Neural cell (in vitro differentiated cells): ENCODE results near the gene NUDT3. TPM values are rescaled to one million over a fixed set of nuclear protein-coding genes. Genes with fewer than 3 reads are reported as not detected.
A peak's percentile ranks its signal among the peaks of the same experiment; 100 is the strongest.

Experiments used
- H2AFZ ChIP-seq: fragments of 200-600, 300-800 bp; sonication (generic), shearing (Covaris generic); 2 replicates; pipeline ENCODE4 v1.6.0; 2014; ENCODE audit warnings: low read depth, mild to moderate bottlenecking, antibody characterized with exemption, low read length, moderate library complexity
- H3F3A ChIP-seq: fragments of 200-600 bp; shearing (Covaris generic); 2 replicates; pipeline ENCODE4 v1.6.1; 2016; ENCODE audit warnings: mild to moderate bottlenecking, moderate library complexity, mixed read lengths, antibody characterized with exemption, low read length; ENCODE audit not compliant: insufficient read depth, poor library complexity, severe bottlenecking
- H3K27ac ChIP-seq: fragments of 200-600, 300-800 bp; sonication (generic), shearing (Covaris generic); 2 replicates; pipeline ENCODE4 v1.5.1; 2014; ENCODE audit warnings: mild to moderate bottlenecking, low read length, moderate library complexity
- H3K27me3 ChIP-seq: fragments of 300-800, 200-600 bp; sonication (generic), shearing (Covaris generic); 2 replicates; pipeline ENCODE4 v1.6.0; 2014; ENCODE audit warnings: mild to moderate bottlenecking, low read depth, low read length, moderate library complexity; ENCODE audit not compliant: insufficient read depth
- H3K36me3 ChIP-seq: fragments of 300-800, 200-600 bp; sonication (generic), shearing (Covaris generic); 2 replicates; pipeline ENCODE4 v1.5.1; 2014; ENCODE audit warnings: mild to moderate bottlenecking, antibody characterized with exemption, low read length, moderate library complexity; ENCODE audit not compliant: insufficient read depth
- H3K4me2 ChIP-seq: fragments of 300-800, 200-600 bp; sonication (generic), shearing (Covaris generic); 2 replicates; pipeline ENCODE4 v1.6.0; 2014; ENCODE audit warnings: mild to moderate bottlenecking, low read length
- H3K4me3 ChIP-seq: fragments of 300-800, 200-600 bp; sonication (generic), shearing (Covaris generic); 2 replicates; pipeline ENCODE4 v1.5.1; 2014; ENCODE audit warnings: mild to moderate bottlenecking, low read length, moderate library complexity
- H3K79me2 ChIP-seq: fragments of 200-600 bp; shearing (Covaris generic); replicated peaks from 2 replicates; pipeline ENCODE4 v1.6.0; 2014; ENCODE audit warnings: mild to moderate bottlenecking, low read length, moderate library complexity; ENCODE audit not compliant: insufficient read depth
- H3K9ac ChIP-seq: fragments of 300-800, 200-600 bp; sonication (generic), shearing (Covaris generic); 2 replicates; pipeline ENCODE4 v1.6.1; 2016; ENCODE audit warnings: mild to moderate bottlenecking, low read length, mixed read lengths
- H3K9me2 ChIP-seq: fragments of 200-600 bp; shearing (Covaris generic); 2 replicates; pipeline ENCODE4 v1.6.1; 2016; ENCODE audit warnings: mild to moderate bottlenecking, low read length, mixed read lengths; ENCODE audit not compliant: insufficient read depth
- H3K9me3 ChIP-seq: fragments of 200-600, 300-800 bp; sonication (generic), shearing (Covaris generic); 2 replicates; pipeline ENCODE4 v1.6.1; 2016; ENCODE audit warnings: mild to moderate bottlenecking, mixed run types, low read length, moderate library complexity, mixed read lengths
- H4K20me1 ChIP-seq: fragments of 200-600 bp; shearing (Covaris generic); 2 replicates; pipeline ENCODE4 v1.6.1; 2016; ENCODE audit warnings: mild to moderate bottlenecking, mixed run types; ENCODE audit not compliant: insufficient read depth
- CTCF ChIP-seq: fragments of 450-650 bp; IDR thresholded peaks from 2 replicates; pipeline ENCODE4 v1.5.1; 2014; ENCODE audit warnings: antibody characterized with exemption, mild to moderate bottlenecking, moderate library complexity; ENCODE audit not compliant: poor library complexity, severe bottlenecking
- EP300 ChIP-seq: fragments of 450-650 bp; conservative IDR thresholded peaks from 2 replicates; pipeline ENCODE4 v1.6.1; 2014; ENCODE audit warnings: antibody characterized with exemption, mild to moderate bottlenecking, moderate library complexity; ENCODE audit not compliant: poor library complexity, severe bottlenecking
- EZH2 ChIP-seq: fragments of 200-600, 300-800 bp; shearing (Covaris generic), sonication (generic); IDR thresholded peaks from 2 replicates; pipeline ENCODE4 v1.6.1; 2014; ENCODE audit warnings: antibody characterized with exemption, low read length, borderline replicate concordance, mild to moderate bottlenecking; ENCODE audit not compliant: insufficient read depth, poor library complexity, severe bottlenecking
- MXI1 ChIP-seq: fragments of 450-650 bp; conservative IDR thresholded peaks from 2 replicates; pipeline ENCODE4 v1.6.1; 2014; ENCODE audit warnings: antibody characterized with exemption, mild to moderate bottlenecking; ENCODE audit not compliant: poor library complexity, severe bottlenecking
- POLR2AphosphoS5 ChIP-seq: IDR thresholded peaks from 2 replicates; pipeline ENCODE4 v1.6.1; 2012
- RAD21 ChIP-seq: fragments of 450-650 bp; conservative IDR thresholded peaks from 2 replicates; pipeline ENCODE4 v1.6.1; 2014; ENCODE audit warnings: antibody characterized with exemption, mild to moderate bottlenecking, moderate library complexity
- REST ChIP-seq: IDR thresholded peaks from 2 replicates; pipeline ENCODE4 v1.6.1; 2012; ENCODE audit warnings: borderline replicate concordance
- SMC3 ChIP-seq: fragments of 450-650 bp; conservative IDR thresholded peaks from 2 replicates; pipeline ENCODE4 v1.6.1; 2014; ENCODE audit warnings: antibody characterized with exemption, mild to moderate bottlenecking, moderate library complexity; ENCODE audit not compliant: poor library complexity
- TAF1 ChIP-seq: IDR thresholded peaks from 2 replicates; pipeline ENCODE4 v1.6.1; 2012; ENCODE audit warnings: low read depth
- polyA minus RNA-seq: library from RNA; depleted of rRNA, polyadenylated mRNA; stranded (reverse); fragments of >200 nt; gene quantifications from 2 replicates; pipeline ENCODE4 v1.2.3, GENCODE V29; 2014
- polyA plus RNA-seq: library from polyadenylated mRNA; depleted of rRNA; stranded (reverse); fragments of >200 nt; gene quantifications from 2 replicates; pipeline ENCODE4 v1.2.3, GENCODE V29; 2014

Gene NUDT3
- 80.2 and 87.5 TPM in 2 replicates for polyA plus RNA-seq
- polyA minus RNA-seq, result 146 and 173 TPM in 2 replicates

- peak within 1 kb of the TSS; percentile 89 for H3K9ac ChIP-seq
- H3K36me3 ChIP-seq, result no peaks in the 10 kb centered on the region
- peak within 1 kb of the TSS; percentile 83 for H3K4me2 ChIP-seq
- no peaks in the 10 kb centered on the region for H3K9me3 ChIP-seq
- H3K4me3 ChIP-seq, result peak within 1 kb of the TSS; percentile 97
- H4K20me1 ChIP-seq, result no peaks in the 10 kb centered on the region
- no peaks in the 10 kb centered on the region for H3K9me2 ChIP-seq
- H2AFZ ChIP-seq, result peak within 1 kb of the TSS; percentile 23
- no peaks in the 10 kb centered on the region for H3K27me3 ChIP-seq
- peak within 1 kb of the TSS; percentile 92 for H3K27ac ChIP-seq
- H3F3A ChIP-seq, result no peaks in the 10 kb centered on the region
- TF ChIP-seq EP300 (peak; percentile 40), RAD21 (peak; percentile 73), EZH2 (no peak), REST (no peak), POLR2AphosphoS5 (peak; percentile 85), SMC3 (peak; percentile 78), TAF1 (no peak), CTCF (peak; percentile 97), MXI1 (peak; percentile 80)
- peaks cover 42% of the 10 kb centered on the region for H3K79me2 ChIP-seq
Measured at GRCh38 chr6:34392497-34393190, at the start of gene NUDT3. Gene NUDT3 (minus strand): TSS chr6:34392669. CDS start chr6:34392362, 307 bp downstream.

- Histone ChIP-seq H2AFZ (no peak overlapping the region), H3K36me3 (no peaks in the 10 kb centered on the region)
Measured at GRCh38 chr6:34441526-34441925, 49.1 kb upstream of the NUDT3 start.

More at GRCh38 chr6:34441526-34441925, 49.1 kb upstream of the NUDT3 start:
- H3F3A ChIP-seq, result no peaks in the 10 kb centered on the region
- H3K27me3 ChIP-seq, result no peaks in the 10 kb centered on the region
- H3K4me2 ChIP-seq, result no peak overlapping the region
- no peak overlapping the region for H3K4me3 ChIP-seq
- no peaks in the 10 kb centered on the region for H4K20me1 ChIP-seq
- TF ChIP-seq RAD21 (no peak), EZH2 (no peak)
- no peaks in the 10 kb centered on the region for H3K9me2 ChIP-seq
- H3K79me2 ChIP-seq, result no peaks in the 10 kb centered on the region
- no peak overlapping the region for H3K27ac ChIP-seq
- H3K9me3 ChIP-seq, result no peaks in the 10 kb centered on the region
- no peak overlapping the region for H3K9ac ChIP-seq
